Peyer's patch (tissue), 4 donors: Measurements from ENCODE around the gene RAD18.

ENCODE experiments used
- CTCF ChIP-seq, 6 experiments: fragments of 450-650 bp in 4 of 6; fragments of 200-600 bp in 2 of 6; sonication (generic) in 1 of 6; IDR thresholded peaks; one replicate each; pipeline ENCODE4 v1.5.1; 2017 to 2019; ENCODE audit warnings: antibody characterized with exemption in 6 of 6, mild to moderate bottlenecking in 3 of 6, moderate library complexity in 1 of 6
- POLR2A ChIP-seq, 2 donors: fragments of 450-650 bp; IDR thresholded peaks; one replicate each; pipeline ENCODE4 v1.5.1; 2017; ENCODE audit warnings: antibody characterized with exemption in 2 of 2, mild to moderate bottlenecking in 2 of 2, moderate library complexity in 2 of 2

GRCh38 chr3:8994226-8994625 is 31.0 kb upstream of the RAD18 start:
- TF ChIP-seq CTCF (IDR thresholded peaks at IDR 0.05), result no peak
- no peak for TF ChIP-seq POLR2A (IDR thresholded peaks at IDR 0.05)
